ENCODE measurements around the gene MAML1.
"Not testable (repeated sequence)": the region's sequence is repeated elsewhere in the genome, so short reads cannot be mapped to it uniquely, and the experiment has no call there.

Gene MAML1

DNA sequence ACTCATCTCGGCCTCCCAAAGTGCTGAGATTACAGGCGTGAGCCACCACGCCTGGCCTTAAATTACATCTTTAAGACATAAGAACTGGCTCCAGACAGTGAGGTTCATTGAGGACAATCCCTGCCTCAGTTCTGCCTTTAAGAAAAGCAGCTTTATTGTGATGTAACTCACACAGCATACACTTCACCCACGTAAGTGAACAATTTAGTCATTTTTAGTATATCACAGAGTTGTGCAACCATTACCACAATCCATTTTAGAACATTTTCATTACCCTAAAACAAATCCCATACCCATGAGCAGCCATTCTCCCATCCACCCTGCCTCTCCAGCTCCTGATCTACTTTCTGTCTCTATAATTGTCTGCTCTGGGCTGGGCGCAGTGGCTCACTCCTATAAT, 37.2 kb downstream of the MAML1 start:
- DNase-seq = no peak

DNA sequence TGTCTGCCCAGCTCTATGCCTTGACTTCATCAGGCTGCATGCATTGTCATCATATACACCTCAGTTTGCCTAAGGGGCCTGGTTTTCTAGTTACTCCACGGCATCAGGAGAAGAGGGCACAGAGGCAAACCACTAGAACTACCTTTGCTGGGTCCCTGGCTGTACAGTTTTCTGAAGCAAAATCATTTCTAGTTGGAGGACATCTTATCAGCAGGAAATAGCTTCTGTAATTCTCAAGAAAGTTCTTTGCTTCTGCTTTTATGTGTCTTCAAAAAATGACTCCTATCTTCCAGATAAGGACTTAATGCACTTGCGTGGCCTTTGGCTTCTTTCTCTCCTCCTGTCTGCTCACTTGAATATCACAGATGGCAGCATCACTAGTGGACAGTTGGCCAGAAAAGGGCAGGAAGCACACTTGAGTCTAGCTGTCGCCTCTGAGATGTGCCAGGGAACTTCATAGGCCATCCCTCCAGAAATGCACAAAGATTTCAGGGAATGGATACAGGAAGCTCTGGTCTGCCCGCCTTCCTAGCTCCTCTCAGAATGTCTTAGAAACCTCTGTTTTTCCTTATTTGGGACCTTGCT, 38.8 kb downstream of the MAML1 start:
- DNase-seq = no peak

DNA sequence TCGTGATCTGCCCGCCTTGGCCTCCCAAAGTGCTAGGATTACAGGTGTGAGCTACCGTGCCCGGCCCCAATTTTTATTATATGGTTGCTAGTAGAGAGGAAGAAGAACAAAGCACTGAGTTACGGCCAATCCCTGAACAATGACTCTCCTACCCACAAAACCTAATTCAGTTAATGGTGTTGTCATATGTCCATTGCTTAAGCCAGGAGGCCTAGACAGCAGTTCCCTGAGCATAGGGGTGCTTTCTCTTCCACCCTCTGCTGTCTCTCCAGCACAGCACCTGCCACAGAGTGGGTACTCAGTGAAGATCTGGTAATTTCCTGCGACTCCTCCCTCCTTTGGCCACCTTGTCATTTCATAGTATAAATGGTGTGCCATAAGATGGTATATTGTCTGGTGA, 39.7 kb downstream of the MAML1 start:
- DNase-seq = no peak

DNA sequence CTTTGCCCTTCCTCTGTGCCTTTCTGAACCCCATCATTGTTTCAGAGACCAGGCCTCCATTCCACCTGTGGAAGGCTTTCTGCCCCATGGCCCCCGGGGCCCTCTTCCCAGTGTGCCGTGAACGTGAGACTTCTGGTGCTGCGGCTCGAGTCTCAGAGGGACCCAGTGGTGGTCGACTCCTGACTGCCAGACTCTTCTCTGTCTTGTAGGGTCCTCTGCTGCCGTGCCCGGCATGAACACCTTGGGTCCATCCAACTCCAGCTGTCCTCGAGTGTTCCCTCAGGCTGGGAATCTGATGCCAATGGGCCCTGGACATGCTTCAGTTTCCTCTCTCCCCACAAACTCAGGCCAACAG, 41.0 kb downstream of the MAML1 start:
- DNase-seq = no peak

DNA sequence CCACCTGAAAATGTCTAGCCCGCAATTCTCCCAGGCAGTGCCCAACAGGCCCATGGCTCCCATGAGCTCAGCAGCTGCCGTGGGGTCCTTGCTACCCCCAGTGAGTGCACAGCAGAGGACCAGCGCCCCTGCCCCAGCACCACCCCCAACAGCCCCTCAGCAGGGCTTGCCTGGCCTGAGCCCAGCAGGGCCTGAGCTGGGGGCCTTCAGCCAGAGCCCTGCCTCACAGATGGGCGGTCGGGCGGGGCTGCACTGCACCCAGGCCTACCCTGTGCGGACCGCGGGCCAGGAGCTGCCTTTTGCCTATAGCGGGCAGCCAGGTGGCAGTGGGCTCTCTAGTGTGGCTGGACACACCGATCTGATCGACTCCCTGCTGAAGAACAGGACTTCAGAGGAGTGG, 41.8 kb downstream of the MAML1 start:
- DNase-seq = no peak

DNA sequence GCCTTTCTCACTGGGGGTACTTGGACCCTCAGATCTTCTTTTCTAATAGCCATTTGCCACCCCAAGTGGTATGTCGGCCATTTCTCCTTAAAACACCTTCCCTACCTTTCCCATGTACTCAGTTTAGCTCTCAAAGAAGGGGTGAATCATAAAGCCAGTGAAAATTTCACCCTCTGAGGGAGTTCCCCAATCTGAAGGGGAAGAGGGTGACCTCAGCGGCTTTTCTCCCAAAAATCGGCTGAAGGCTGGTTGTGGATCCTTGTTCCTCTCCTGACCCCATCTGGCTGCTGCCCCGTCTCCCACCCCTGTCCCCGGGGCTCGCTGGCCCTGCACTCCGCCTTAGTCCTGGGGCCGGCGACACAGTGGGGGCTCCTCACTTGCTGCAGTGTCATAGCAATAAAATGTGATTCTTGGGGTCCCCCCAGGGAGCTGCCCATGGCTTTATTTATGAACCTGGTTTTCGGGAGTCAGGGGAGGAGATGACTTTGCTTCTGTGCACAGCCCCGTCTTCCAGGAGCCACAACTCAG, 43.9 kb downstream of the MAML1 start:
- no peak for DNase-seq

DNA sequence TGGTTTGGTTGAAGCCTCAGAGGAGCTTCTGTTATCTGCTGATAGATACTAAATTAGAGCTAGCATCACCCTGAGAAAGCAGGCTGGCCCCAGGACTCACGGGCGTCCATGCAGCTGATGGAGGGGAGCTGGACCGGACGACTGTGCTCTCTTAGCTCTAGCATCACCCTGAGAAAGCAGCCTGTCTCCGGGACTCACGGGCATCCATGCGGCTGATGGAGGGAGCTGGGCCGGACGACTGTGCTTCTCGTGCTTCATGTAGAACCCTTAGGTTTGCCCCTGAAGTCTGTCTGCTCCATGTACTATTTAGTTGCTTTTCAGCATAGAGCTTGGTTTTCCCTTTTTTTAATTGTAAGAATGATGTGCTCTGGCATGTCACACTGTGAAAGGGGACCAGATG, 44.8 kb downstream of the MAML1 start:
- DNase-seq = no peak

DNA sequence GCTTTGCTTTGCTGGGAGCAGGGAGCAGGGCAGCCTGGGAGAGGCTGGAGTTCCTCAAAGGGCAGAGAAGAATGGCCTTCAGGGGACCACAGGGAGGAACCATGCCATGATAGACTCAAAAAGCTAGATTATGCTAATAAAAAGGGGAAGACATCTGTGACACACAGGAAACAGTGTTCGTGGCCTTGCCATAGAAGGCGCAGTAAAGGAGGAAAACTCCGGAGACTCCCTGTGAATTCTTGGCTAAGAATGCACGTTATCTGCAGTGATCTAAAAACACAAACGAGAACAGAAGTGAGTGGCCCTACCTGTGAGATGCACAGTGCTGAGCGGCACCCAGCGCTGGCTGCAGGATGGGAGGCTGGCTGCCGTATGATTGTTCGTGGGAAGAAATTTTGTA, 45.3 kb downstream of the MAML1 start:
- DNase-seq = no peak

DNA sequence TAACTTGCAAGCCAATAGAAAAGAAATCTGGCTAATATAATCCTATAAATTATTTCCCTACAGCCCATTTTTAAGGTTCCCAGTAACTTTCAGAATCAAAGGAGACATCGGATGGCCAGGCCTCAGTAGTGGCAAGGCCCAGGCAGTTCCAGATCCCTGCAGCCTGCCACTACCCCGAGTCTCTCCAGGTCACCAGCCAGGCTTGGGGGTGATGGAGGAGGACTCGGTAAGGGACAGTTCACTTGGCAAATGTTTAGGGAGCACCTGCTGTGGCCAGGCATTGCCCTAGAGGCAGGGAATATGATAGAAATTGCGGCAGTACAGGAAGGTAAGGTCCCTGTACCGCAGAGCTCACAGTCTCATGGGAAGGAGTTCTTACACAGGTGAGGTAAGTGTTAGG, 46.0 kb downstream of the MAML1 start:
- no peak for DNase-seq

DNA sequence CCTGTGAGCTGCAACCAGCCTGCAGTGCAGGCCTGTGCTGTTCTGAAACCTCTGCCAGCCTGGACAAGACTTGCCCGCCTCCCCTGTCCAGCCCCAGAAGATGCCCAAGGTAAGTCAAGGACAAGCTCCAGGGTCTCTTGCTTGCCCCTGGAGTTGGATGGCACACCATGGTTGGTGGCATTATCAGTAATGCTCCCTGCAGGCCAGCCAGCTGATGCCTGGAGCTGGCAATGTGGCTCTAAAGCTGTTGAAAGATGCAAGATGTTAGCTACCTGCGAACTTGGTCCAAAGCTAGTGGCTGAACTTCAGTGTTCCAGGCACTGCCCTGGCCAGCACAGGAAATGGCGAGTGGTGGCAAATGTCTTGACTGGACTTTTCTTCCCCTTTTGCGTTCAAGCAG, 47.2 kb downstream of the MAML1 start:
- DNase-seq = no peak

DNA sequence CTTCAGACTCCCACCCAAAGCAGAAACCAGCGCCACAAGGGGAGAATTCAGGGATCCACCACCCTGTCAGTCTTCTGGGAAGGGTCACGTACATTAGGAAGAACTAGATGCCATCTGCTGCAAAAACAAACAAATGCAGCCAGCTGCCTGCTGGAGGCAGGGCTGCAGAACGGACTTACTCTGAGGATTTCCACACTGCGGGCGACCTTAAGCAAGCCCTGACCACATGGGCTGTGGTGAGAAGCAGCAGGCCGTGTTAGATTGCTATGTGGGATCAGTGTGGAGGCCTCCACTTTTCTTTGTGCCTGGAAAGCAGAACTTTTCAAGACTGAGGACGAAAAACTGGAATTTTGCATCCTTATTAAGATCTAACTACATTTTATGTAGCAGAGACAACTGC, 47.7 kb downstream of the MAML1 start:
- DNase-seq = no peak

DNA sequence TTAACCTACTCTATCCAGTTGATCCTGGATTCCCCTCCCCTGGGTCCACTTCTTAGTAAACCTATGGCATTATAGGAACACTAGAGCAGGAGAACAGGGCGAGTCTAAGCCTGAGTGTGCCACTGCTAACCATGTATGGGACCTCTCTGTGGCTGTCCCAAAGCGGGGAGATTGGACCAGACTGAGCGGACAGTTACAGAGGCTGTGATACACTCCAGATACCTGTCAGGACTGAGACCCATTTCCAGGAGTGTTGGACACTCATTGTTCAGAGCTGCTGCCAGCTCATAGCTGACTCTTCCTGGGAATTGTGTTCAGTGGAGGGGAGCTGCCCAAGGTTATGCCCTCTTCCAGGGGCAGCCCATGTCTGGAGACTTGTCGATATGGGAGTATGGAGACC, 49.2 kb downstream of the MAML1 start:
- no peak for DNase-seq

DNA sequence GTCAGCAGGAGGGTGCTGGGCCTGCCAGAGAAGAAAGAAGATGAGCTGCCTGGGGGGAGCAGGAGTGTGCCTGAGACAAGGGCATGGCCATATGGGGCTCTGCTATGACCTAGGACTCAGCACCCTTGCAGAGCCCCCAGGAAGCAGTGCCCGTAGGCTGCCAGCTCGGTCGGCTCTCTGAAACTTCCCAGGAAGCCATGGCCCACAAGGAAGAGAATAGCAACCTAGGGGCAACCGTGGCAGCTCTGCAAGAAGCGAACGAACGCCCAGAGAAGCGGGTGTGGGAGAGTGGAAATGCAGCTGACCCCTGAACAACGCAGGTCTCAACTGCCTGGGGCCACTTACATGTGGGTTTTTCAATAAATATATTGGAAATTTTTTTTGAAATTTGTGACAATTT, 50.5 kb downstream of the MAML1 start:
- no peak for DNase-seq

DNA sequence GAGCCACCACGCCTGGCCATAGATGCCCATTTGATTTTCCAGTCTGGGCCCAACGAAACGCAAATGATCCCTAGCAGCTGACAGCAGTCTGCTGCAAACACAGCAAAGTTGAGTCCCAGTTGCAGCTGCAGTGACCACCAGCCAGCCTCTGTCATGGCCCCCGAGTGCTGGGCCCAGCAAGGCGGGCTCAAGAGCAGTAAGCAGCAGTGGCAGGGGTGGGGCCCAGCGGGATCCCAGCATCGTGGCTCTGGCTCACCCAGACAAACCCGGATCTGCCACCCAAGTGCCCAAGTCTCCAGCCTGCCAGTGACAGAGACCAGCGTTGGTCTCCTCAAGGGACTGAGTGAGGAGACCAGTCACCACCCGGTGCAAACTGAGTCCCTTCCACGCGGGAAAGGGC, 54.2 kb downstream of the MAML1 start:
- DNase-seq = no peak

DNA sequence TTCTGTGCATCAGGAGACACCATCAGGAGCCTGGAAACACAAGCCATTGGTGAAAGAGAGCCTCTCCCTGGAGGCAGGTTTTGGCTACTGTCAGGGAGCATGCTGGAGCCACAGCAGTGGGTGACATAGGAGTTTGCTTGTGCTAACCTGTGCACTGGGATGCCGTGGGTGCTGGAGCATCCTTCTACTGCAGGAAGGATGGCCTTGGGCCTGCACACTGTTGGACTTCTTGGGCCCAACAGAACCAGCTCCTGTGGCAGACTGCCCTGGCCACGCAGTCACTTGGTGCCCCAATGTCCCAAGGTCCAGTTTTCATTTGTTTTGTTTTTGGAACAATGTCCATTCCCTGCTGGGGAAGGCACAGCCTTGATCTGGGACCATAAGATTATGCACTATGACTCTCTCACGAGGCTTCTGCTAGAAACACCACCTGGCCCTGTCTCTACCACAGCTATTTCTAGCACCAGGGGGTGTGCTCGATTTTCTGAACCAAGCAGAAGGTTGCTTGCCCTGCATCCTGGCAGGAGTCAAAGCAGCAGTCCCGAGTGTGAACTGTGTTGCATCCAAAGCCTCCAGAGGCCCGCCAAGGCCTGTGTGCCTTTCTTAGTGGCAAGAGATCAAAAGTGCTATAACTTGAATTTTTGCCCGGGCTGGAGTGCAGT, 55.7 kb downstream of the MAML1 start:
- DNase-seq = no peak

DNA sequence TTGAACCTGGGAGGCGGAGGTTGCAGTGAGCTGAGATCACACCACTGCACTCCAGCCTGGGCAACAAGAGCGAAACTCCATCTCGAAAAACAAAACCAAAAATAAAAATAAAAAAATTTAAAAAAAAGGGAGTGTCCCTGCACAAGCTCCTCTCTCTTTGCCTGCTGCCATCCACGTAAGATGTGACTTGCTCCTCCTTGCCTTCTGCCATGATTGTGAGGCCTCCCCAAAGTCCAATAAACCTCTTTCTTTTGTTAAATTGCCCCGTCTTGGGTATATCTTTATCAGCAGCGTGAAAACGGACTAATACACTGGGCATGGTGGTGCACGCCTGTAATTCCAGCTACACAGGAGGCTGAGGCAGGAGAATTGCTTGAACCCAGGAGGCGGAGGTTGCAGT, 56.7 kb downstream of the MAML1 start:
- not testable (repeated sequence) for DNase-seq

DNA sequence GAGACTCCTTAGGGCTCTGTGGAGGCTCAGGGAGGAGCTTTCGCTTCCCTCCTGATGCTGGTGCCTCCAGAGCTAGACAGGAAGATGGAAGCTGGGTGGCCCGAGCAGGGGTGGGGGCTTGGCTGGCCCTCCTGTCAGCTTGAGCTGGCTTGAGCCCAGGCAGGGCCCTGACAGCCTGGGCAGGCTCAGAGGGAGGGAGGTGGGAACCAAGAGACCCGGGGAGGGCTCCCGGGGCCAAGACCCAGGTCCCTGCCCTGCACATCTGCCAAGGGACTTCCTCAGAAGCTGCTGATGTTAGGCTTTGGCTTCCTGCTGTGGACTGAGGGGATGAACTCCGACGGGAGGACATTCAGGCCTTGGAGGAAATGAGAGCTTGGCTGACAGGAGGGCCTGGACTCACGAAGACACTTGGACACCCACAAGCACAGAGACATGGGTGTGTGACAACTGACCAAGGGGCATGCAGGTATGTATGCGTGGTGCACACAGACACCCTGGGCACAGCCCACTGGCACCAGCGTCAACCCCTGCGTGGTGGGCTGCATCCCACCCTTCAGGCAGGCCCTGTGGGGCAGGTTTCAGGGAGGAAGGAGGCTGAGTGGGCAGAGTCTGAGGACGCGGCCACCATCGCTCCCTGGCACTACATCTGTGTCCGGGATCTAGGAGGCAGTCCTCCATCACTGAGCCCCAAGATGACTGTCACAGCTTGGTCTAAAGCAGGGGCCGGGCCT, 59.4 kb downstream of the MAML1 start:
- DNase-seq = no peak

DNA sequence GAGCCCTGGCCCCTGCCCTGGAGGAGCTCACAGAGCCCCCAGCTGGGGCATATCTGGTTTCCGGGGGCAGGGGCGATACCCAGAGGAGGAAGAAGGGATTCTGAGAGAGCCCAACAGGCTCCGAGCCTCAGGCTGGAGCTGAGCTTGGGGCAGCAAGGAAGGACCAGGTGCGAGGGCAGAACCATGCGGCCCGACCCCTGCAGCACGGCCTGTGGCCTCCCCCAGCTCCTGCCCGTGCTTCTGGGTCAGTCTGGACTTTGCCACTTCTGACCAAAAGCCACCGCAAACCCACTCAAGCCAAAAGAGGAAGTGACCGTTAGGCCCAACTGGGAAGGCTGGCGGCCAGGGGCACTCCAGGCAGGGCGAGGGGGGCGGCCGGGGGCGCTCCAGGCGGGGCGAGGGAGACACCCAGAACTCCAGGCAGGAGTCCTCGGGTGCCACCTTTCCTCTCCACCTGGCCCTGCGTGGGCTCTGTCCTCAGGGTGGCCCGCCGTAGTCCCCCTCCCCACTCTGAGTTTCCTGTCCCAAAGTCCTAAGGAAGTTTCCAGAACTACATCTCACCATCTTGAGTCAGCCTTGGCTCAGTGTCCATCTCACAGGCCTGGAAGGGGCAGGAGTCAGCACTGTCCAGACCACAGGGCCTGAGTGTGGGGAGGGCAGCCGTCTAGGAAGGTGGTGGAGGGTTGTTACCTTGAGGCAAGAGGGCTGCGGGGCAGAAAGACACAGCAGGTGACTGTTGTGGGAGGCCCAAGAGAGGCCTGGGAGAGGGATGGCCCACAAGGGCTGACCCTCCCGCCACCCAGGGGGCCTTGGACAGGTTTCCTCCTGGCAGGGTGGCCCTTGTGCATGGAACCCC, 60.2 kb downstream of the MAML1 start:
- no peak for DNase-seq

DNA sequence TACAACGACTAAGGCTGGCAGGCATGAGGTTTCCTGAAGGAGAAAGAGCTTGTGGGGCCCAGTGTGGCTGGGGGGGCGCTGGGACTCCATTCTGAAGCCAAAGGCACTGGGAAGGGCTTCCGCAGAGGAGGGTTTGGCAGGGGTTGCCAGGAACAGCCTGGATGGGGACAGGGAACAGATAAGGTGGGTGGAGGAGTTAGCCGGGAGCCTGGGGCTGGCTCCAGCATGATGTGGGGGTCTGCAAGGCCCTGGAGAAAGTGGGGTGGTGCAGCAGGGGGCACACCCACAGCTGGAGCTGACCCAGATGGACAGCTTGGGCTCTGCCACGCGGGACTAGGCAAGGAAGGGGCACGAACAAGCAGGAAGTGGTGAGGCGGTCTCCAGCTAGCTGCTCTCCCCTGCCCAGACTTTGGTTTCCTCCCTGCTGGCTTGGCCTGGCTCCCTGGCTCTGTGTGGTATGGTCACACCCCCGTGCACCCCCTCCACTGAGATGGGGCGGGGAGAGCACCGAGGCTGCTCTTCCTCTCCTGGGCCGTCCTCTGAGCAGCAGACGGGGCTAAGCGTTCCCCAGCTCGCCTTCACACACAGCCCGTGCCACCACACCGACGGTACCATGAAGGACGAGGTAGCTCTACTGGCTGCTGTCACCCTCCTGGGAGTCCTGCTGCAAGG, 61.0 kb downstream of the MAML1 start, which contains the start of gene LTC4S:
Gene LTC4S, plus strand, starts transcription at position 519 of the 672 bp plus-strand sequence. Its CDS starts 95 bp downstream, at position 614.
- DNase-seq = no peak

DNA sequence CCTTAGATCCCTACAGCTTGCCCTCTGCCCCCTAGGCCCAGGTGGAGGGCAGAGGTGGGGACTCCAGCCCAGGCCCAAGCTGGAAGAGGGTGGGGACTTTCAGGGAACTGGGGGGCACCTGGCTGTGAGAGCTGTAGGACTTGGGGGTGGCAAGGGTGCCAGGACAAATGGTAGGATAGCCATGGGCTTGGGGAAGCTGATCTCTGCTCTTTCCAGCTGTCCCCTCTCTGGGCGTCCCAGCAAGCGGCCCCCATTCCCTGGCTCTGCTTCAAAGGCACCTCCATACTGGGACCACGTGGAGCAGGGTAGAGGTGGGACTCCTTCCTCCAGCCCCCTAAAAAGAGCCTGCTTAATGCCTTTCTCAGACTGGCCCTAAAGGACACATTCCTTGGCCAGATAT, 61.5 kb downstream of the MAML1 start:
- no peak for DNase-seq

DNA sequence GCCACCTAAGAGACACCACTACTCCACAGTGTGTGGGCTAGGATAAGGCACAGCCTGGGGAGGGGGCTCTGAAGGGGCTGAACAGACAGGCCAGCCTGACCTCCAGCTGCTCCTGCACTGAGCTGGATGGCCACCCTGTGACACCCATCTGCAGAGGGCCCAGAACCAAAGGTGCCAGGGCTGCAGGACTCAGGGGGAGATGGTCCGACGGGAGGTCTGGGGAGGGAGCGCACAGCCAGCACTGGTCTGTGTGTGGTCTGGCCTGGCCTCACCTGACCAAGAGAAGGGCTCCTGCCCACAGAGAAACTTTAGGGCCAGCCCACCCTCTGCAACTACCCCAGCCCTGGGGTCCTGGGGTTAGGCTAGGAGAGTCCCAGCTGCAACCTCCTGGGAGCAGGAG, 62.0 kb downstream of the MAML1 start:
- DNase-seq = no peak

DNA sequence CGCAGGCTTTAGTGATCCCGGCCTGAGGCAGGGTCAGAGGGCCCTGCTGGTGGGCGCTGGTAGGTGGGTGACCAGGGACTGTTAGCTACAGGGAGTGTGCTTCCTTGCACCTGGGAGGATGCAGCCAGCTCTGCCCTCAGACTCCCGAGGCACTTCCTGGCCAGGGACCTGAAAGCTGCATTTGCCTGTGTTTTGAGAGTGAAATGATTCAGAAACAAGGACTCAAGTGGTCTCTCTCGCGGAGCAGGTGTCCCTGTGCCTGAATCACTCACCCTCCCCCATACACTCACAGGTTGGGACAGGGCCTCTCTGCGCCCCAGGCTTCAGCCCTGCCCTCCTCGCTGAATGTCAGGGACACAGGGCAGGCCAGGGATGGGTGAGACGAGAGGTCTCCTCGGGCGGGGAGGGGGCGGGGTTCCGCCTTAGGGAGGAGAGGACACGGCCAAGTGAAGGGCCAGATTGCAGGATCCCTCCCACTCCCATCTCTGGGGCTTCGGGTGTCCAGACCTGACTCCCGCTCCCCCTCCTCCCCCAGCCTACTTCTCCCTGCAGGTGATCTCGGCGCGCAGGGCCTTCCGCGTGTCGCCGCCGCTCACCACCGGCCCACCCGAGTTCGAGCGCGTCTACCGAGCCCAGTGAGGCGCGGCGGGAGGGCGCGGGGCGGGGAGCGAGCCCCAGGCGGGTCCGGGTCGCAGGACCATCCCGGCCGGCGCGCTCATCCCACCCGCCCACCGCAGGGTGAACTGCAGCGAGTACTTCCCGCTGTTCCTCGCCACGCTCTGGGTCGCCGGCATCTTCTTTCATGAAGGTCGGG, 62.6 kb downstream of the MAML1 start:
- DNase-seq = peak; percentile 22 to 45
